Left renal pelvis (tissue), 4 donors: ENCODE data around the gene IL18. TPM values are rescaled to one million over a fixed set of nuclear protein-coding genes. Genes with fewer than 3 reads are reported as not detected.
"Not testable (repeated sequence)": the region's sequence is repeated elsewhere in the genome, so short reads cannot be mapped to it uniquely, and the experiment has no call there.

Source experiments
- DNase-seq, 4 donors: peaks; one replicate each; pipeline ENCODE4 v3.0.0-alpha.2; 2013; ENCODE audit warnings: low read depth in 4 of 4, low spot score in 3 of 4
- polyA plus RNA-seq, 4 donors: library from polyadenylated mRNA; unstranded; fragments of 120-200 nt; gene quantifications; one replicate each; pipeline ENCODE4 v1.2.1, GENCODE V29; 2013; ENCODE audit not compliant: insufficient read length in 4 of 4

Gene IL18
- polyA plus RNA-seq, 4 donors: 1.6 to 14.3 (median 8.0) TPM

GRCh38 chr11:112173152-112173551 is 9.3 kb upstream of the IL18 start:
- no peak for DNase-seq

DNA sequence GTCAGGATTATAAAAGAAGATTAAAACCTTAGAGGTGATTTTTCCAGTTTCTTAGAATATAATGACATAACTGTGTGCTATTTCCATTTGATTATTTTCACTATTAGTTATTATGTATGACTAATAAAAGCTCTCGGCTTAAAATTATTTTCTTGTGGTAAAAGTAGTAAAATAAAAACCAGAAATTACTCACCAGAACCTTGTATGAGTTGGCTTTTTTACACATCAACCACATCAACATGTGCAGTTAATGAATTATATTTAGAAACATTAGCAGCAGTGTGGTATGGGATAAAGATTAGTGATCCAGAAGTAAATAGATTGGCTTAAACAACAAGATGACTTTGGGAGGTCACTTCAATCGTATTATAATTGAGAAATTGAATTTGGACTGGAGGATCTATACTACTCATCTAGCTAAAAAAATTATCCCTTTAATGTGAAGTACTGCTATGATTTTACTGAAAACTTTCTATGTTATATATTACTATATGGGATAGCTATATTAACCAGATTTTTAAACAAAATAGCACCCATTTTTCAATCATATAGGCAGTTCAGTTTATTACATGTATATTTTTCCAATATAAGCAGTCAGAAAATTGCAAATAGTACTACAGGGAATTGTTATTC is 8.6 kb upstream of the IL18 start:
- no peak for DNase-seq

- no peak for DNase-seq
Measured at GRCh38 chr11:112167145-112167544, 3.3 kb upstream of the IL18 start, which contains the start of gene TEX12. TEX12 (plus strand) TSS chr11:112167372; CDS start chr11:112169269, 1,897 bp downstream.

- DNase-seq: no peak
Measured at GRCh38 chr11:112166562-112166961, 2.7 kb upstream of the IL18 start.

GRCh38 chr11:112165049-112165448 is 1.2 kb upstream of the IL18 start:
- DNase-seq: no peak

- DNase-seq: no peak
Measured at GRCh38 chr11:112162761-112163546, 940 bp downstream of the IL18 start.

DNA sequence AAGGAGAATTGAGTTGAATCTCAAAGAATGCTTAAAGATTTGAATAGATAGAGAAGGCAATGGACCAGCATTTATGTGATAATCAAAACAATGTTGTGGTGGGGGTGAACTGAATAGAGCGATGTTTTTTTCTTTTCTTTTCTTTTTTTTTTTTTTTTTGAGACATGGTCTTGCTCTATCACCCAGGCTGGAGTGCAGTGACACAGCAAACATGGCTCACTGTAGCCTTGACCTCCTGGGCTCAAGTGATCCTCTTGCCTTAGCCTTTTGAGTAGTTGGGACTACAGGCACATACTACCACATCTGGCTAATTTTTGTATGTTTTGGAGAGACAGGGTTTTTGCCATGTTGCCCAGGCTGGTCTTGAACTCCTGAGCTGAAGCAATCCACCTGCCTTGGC is 1.7 kb downstream of the IL18 start:
- not testable (repeated sequence) for DNase-seq

DNA sequence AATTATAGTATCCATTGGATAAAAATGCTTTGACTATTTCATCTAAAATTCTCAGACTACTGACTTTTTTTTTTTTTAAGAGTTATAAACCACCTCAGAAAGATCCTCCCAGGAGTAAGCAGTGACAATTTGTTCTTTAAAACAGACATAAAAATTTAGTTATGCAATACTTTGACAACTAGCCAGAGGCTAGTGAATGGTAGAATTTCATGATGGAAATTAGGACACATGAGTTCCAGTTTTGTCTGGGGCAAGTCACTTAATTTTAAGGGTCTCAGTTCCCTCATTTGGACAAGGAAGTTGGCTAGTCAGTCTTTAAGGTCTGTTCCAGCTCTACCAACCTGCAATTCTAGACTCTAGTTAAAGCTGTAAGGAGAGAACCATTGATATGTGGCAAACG is 2.9 kb downstream of the IL18 start:
- DNase-seq: no peak

DNA sequence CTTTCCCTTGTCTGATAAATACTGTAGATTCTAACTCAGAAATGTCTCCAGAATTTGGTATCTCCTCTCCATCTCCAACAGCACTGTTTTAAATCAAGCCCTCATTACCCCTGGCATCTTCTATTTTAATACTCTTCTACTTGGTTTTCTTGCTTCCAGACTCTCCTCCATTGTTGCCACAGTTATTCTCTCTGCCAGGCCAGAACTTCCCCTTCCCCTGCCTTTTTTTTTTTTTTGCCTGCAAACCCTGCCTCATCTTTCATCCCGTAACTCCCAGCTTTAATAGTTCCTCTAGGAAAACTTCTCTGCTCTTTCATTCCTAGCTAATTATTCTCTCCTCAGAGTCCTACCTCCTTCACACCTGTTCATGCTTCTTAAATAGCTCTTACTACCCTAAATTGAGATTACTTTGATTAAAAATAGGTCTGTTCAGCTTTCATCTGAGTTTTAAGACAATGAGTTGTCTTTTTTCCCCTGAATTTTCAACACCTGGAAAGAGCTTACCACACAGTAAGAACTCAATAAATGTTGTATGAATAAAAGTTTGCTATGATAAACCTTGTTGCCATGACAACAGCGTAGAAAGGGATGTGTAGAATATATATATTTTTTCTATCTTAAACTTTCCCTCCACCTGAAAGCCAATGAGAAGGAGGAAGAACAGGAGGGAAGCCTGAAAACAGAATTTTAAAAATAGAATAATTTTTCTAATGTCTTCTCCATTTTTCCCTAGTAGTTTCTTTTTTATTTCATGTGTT is 3.6 kb downstream of the IL18 start:
- DNase-seq: no peak

DNA sequence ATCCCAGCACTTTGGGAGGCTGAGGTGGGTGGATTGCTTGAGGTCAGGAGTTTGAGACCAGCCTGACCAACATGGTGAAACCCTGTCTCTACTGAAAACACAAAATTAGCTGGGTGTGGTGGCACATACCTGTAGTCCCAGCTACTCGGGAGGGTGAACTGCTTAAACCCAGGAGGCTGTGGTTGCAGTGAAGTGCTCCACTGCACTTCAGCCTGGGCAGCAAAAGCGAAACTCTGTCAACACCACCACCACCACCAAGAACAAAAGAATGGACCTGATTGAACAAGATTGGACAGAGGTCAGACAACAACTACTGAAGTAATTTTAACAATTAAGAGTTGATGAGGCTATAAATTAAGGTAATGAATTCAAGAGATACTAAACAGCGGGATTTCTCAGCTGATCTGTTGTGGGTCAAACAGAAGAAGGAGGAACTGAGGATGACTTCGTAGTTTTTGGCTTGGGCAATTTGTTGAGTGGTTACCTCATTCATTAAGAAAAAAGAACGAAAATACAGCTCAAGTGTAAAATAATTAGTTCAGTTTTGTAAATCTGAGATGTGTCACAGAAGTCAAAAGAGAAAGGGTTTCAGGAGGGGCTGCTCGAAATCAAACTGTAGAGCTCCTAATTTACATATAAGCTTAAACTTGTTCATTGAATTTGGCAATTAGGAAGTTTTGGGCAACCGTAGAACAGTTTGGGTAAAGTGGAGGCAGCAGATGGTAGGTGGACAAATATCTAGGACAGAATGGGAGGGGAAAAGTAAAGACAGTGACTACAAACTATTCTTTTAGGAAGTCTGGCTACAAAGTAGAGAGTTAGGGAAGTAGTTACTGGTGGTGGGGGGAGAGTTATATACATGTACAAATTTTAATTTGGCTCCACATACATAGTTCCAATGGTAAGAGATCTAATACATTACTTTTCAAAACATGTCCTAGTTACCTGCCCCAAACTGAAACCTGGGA is 4.5 kb downstream of the IL18 start:
- DNase-seq: no peak

DNA sequence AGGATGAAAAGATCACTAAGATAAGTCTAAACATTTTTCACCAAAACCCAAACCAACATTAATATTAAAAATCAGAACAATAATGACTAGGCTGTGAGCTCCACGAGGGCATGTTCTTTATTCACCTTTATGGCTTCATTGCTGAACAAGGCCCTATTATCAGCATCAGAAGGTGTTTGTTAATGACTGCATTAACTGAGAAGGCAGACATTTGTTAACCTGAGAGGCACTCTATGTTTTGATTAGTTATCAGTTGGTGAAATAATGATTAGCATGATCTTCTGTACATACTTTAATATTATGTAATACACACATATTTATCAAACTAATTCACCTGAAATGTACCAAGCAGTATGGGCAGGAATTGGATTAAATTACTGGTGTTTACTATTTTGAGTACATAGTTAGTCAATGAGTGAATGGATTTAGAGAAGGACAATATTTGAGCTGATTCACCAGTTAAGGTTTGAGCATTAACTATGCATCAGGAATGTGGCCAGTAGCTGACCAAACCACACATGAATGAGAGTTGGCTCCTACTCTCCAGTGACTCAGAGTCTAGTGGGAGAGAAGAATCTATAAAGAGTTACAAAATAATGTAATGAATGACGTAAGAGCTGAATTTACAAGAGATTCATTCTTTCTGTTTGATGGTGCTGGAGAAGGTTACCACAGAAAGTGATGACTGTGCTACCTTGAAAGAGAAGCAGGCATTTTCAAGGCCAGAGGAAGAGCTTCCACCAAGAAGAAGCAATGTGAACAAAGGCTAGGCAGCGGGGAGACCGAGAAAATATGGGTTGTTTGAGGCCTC is 6.7 kb downstream of the IL18 start:
- DNase-seq: no peak

DNA sequence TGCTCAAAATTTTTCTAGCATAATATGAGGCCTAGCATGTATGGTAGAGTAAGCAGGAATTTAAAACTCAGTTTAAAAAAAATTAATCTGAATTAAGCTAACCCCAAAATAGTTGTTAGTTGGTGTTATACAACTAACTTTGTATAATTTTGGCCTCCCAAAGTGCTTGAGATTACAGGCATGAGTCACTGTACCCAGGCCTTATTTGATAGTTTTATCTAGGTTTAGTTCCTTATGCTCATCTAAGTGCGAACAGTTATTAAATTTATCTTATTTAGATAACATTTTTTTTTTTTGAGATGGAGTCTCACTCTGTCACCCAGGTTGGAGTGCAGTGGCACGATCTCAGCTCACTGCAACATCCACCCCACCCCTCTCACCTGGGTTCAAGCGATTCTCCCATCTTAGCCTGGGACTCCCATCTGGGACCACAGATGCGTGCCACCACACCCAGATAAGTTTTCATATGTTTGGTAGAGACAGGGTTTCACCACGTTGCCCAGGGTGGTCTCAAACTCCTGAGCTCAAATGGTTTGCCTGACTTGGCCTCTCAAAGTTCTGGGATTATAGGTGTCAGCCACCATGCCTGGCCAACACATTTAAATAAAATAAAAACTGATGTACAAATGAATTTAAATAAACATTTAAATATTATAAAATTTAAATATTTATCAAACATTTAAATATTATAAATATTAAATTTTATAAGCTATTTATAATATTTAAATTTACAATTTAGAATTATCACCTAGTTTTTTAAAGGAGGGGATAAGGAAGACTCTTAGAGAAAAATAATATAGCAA is 7.5 kb downstream of the IL18 start:
- DNase-seq: no peak

DNA sequence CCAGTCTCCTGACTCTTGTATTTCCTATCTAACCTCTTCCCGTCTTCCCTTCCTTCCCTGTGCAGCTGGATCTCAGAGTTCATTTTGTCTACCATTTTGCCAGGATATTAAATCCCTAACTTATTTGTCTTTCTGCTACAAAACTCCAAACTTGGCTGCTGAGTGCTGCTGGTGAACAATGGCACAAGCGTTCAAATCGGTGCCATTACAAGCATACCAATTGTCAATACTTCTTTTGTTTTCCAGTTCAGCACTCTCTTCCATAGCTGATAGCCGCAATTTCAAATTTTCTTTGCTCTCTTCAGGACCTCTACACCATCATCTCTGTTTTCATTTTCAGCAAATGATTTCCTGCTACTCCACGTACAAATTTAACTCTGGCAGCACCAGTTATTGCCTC is 13.4 kb downstream of the IL18 start:
- no peak for DNase-seq

GRCh38 chr11:112143597-112143996 is 20.3 kb downstream of the IL18 start:
- DNase-seq: no peak

DNA sequence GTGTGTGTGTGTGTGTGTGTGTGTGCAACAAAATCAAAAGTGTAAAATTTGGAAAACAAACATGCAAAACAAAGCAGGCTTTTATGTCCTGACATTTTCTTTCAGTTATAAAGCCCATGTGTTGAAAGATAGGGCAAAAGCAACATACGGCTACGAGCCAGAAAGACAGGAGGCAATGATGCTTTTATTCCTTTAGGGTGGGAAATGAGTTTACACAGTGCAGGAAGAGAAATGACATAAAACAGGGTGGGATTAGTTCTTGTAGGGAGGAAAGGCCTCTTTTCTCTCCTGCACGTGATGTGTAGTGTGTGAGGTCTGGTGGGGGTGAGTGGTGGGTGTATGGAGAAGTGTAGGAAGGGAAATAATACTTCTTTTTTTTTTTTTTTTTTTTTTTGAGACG is 29.4 kb downstream of the IL18 start:
- DNase-seq: no peak

DNA sequence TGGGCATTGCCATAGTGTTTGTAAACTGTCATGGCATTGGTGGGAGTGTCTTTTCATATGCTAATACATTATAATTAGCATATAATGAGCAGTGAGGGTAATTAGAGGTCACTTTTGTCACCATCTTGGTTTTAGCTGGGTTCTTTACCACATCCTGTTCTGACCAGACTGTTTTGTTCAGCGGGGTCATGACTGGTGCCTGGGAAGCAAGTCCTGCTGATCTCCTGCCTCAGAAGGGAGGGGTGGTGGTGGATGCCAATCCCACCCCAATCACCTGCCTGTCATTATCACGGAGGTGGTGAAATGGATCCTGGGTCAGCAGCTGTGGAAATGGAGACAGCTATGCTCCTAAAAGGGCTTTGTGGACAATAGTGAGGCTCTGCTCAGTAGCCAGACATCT is 31.2 kb downstream of the IL18 start:
- no peak for DNase-seq

- DNase-seq: no peak
Measured at GRCh38 chr11:112129656-112130055, 34.2 kb downstream of the IL18 start.

- DNase-seq: peak in 1 of 4 donors; percentile 18
Measured at GRCh38 chr11:112128483-112129121, 35.3 kb downstream of the IL18 start.
